Heart left ventricle (tissue), 16 donors: Measurements from ENCODE around the gene ERI3. TPM values are rescaled to one million over a fixed set of nuclear protein-coding genes. Genes with fewer than 3 reads are reported as not detected.

Source experiments
- ATAC-seq, 4 donors: fragments of 200-7000 bp; cut with Tn5 transposase; one replicate each; pipeline ENCODE4 v1.9.1; 2020 to 2022; ENCODE audit warnings: moderate library complexity in 4 of 4, mild to moderate bottlenecking in 3 of 4, moderate number of reproducible peaks in 1 of 4
- DNase-seq, 5 donors: peaks; one replicate each; pipeline ENCODE4 v3.0.0-alpha.2; 2020
- H3K27ac ChIP-seq, 12 donors: fragments of 200-600 bp; sonication (generic) in 4 of 12; one replicate each; pipeline versions ENCODE4 v1.5.0 to v1.8.0; 2016 to 2022; ENCODE audit warnings: mild to moderate bottlenecking in 2 of 12
- H3K27me3 ChIP-seq, 9 donors: fragments of 200-600 bp; sonication (generic) in 2 of 9; one replicate each; pipeline versions ENCODE4 v1.5.1 to v1.8.0; 2016 to 2022; ENCODE audit warnings: mild to moderate bottlenecking in 3 of 9
- H3K36me3 ChIP-seq, 9 donors: fragments of 200-600 bp; sonication (generic) in 2 of 9; one replicate each; pipeline versions ENCODE4 v1.5.0 to v1.8.0; 2018 to 2022; ENCODE audit warnings: mild to moderate bottlenecking in 2 of 9
- H3K4me1 ChIP-seq, 12 donors: fragments of 200-600 bp; sonication (generic) in 4 of 12; one replicate each; pipeline versions ENCODE4 v1.5.0 to v1.8.0; 2016 to 2022; ENCODE audit warnings: mild to moderate bottlenecking in 3 of 12
- H3K4me3 ChIP-seq, 12 donors: fragments of 200-600 bp; sonication (generic) in 4 of 12; one replicate each; pipeline versions ENCODE4 v1.5.0 to v1.8.0; 2017 to 2022; ENCODE audit warnings: mild to moderate bottlenecking in 9 of 12, moderate library complexity in 4 of 12
- H3K9me3 ChIP-seq, 12 donors: fragments of 200-600 bp; sonication (generic) in 4 of 12; one replicate each; pipeline versions ENCODE4 v1.5.0 to v1.8.0; 2016 to 2022; ENCODE audit warnings: mild to moderate bottlenecking in 1 of 12
- POLR2A ChIP-seq, 2 donors: fragments of 450-650 bp; IDR thresholded peaks; one replicate each; pipeline ENCODE4 v1.6.1; 2017; ENCODE audit warnings: antibody characterized with exemption in 2 of 2, mild to moderate bottlenecking in 2 of 2, moderate library complexity in 2 of 2
- WGBS, 4 donors: extraction: QIAGEN DNeasy Blood & Tissue Kit in 2 of 4; methylation state at CpG; one replicate each; pipeline versions ENCODE4 v1.1.5 to v1.1.7; 2013 to 2018; 5-methylcytosine and 5-hydroxymethylcytosine counted together
- intact Hi-C, 10 donors: fragments of 100-400 bp; cut with DNase I; formaldehyde crosslinking; loops; one replicate each; pipeline versions ENCODE4 v1.11.1 to v1.14.2; 2022
- polyA plus RNA-seq, 2 donors: library from polyadenylated mRNA; stranded (reverse); fragments of 200-250 nt; gene quantifications; one replicate each; pipeline ENCODE4 v1.2.3, GENCODE V29; 2013
- total RNA-seq, 9 donors: library from RNA; depleted of rRNA in 2 of 9; stranded (reverse); fragments of >200 nt in 2 of 9; fragmentation: NEBNext Ultra II Directional in 3 of 9; extraction: Animal tissue kit (Norgen Biotek cat#: 25700) in 3 of 9; gene quantifications; one replicate each; pipeline versions ENCODE4 v1.1.0 to v1.2.4, GENCODE V29; 2016 to 2023
- TF ChIP-seq, protein P1 (sequence below), 12 donors: fragments of 200-600 bp; sonication (generic) in 4 of 12; IDR thresholded peaks; one replicate each; pipeline versions ENCODE4 v1.5.0 to v1.8.0; 2018 to 2022; ENCODE audit warnings: antibody characterized with exemption in 12 of 12, mild to moderate bottlenecking in 5 of 12
- donor health status: ischemic (EF 13 %, LVEDD 7.1; RV severe dilation, severe dysfunction).
- donor health status: healthy with polysubstance abuse.
- donor health status: DM: no; HTN: yes; CAD: no.
- donor health status: DM: no; HTN: no; CAD: no.
- donor health status: ischemic (EF 25% LVEDD 6.9; RV normal size, moderate dysfunction).
- donor health status: ischemic (EF 25% LVEDD 5.7; RV mildly dilated, moderate dysfunction).
- donor health status: healthy.
- donor health status: DM: yes; HTN: yes; CAD: no.
- donor health status: ischemic (EF 35%, LVEDD 5.7; RV mildly dilated, moderate dysfunction).
- donor health status: nonischemic (EF 11% LVEDD 7.7; RV severe dilation, severe dysfunction).
- donor health status: DM: yes; HTN: yes; CAD: no.
- donor health status: PGD.
- donor health status: ischemic (EF 29% LVEDD 5.4; RV normal size, mild dysfunction).
- donor health status: nonischemic (EF 23%, LVEDD 6.1; RV moderate dilation, normal function).

The ERI3 gene
- total and polyA plus RNA-seq, 11 donors = 29.8 to 68.9 (median 48.0) TPM

DNA sequence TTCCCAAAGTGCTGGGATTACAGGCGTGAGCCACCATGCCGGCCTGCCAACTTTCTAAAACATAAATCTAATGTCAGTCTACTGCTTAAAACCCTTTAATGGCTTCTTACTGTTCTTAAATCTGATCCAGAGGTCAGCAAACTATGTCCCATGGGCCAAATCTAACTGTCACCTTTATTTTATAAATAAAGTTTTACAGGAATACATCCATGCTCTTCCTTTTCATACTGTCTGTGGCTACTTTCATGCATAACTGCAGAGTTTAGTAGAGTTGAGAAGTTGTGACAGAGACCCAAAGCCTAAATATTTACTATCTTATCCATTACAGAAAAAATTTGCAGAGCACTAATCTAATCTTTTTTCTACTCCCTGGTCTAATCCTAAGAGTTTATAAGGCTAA is 3.8 kb downstream of the ERI3 start:
- DNase-seq (no peak), ATAC-seq (no peak)
- peaks cover 0 to 9% (median 0%) of the 10 kb centered on the region in 9 donors for H3K36me3 ChIP-seq
- no peak for TF ChIP-seq POLR2A (IDR thresholded peaks at IDR 0.05)
- TF ChIP-seq, protein P1, sequence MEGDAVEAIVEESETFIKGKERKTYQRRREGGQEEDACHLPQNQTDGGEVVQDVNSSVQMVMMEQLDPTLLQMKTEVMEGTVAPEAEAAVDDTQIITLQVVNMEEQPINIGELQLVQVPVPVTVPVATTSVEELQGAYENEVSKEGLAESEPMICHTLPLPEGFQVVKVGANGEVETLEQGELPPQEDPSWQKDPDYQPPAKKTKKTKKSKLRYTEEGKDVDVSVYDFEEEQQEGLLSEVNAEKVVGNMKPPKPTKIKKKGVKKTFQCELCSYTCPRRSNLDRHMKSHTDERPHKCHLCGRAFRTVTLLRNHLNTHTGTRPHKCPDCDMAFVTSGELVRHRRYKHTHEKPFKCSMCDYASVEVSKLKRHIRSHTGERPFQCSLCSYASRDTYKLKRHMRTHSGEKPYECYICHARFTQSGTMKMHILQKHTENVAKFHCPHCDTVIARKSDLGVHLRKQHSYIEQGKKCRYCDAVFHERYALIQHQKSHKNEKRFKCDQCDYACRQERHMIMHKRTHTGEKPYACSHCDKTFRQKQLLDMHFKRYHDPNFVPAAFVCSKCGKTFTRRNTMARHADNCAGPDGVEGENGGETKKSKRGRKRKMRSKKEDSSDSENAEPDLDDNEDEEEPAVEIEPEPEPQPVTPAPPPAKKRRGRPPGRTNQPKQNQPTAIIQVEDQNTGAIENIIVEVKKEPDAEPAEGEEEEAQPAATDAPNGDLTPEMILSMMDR (IDR thresholded peaks at IDR 0.05) = no peak
- WGBS, 4 donors = 92 to 96% (median 95%) methylated on average over 2 of the region's 2 CpGs
- H3K27ac ChIP-seq = no peak overlapping the region
- peaks cover 0 to 38% (median 16%) of the 10 kb centered on the region in 12 donors for H3K4me1 ChIP-seq
- no peaks in the 10 kb centered on the region for H3K9me3 ChIP-seq
- intact Hi-C loops = no loop called here
- no peak overlapping the region for H3K4me3 ChIP-seq
- H3K27me3 ChIP-seq = no peaks in the 10 kb centered on the region

DNA sequence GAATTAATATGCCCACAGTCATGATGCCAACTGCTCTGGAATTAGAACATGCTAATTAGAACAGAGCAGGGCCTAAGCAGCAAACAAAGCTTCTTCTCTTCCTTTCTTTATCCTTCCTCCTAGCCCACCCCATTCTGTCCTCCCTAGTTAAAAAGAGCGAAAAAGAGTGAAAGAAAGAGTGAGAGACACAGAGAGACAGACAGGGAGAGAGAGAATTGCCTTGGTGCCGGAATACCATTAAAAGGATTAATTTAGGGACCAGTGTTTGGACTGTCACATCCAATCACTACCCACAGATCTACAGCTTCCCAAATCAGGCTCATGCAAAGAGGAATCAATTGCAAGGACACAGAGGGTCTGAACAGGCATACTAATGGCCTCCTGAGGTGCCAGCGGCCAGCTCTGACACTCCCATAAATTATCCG is 7.0 kb downstream of the ERI3 start:
- peaks cover 0 to 29% (median 1%) of the 10 kb centered on the region in 12 donors for H3K4me1 ChIP-seq
- H3K9me3 ChIP-seq = no peaks in the 10 kb centered on the region
- intact Hi-C loops = no loop called here
- DNase-seq (no peak), ATAC-seq (no peak)
- H3K27me3 ChIP-seq = no peaks in the 10 kb centered on the region
- H3K4me3 ChIP-seq = no peak overlapping the region
- TF ChIP-seq, protein P1 (IDR thresholded peaks at IDR 0.05) = no peak
- TF ChIP-seq POLR2A (IDR thresholded peaks at IDR 0.05) = no peak
- no peak overlapping the region for H3K27ac ChIP-seq
- peaks cover 0 to 9% (median 0%) of the 10 kb centered on the region in 9 donors for H3K36me3 ChIP-seq
- 84 to 95% (median 92%) methylated on average over 4 of the region's 4 CpGs for WGBS, 4 donors

DNA sequence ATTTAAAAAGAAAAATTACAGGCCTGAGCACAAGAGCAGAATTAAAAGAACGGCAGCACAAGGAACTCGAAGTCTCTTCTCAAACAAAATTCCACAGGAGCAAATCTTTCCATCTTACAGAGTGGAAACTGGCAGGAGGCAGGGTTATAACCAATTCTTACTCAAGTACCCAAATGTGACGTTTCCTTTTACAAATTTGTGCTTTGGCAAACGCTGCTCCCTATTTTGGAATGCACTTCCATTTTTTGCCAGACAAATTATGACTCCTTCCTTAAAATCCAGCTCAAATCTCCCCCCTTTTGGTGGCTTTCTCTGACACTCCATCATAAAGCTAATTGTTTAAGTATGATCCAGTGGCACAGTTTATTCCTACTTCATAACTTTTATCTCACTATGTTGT is 7.8 kb downstream of the ERI3 start:
- H3K27me3 ChIP-seq = no peaks in the 10 kb centered on the region
- TF ChIP-seq, protein P1 (IDR thresholded peaks at IDR 0.05) = no peak
- no peak for TF ChIP-seq POLR2A (IDR thresholded peaks at IDR 0.05)
- H3K4me3 ChIP-seq = no peak overlapping the region
- H3K9me3 ChIP-seq = no peaks in the 10 kb centered on the region
- 73 to 81% (median 76%) methylated on average over 4 of the region's 4 CpGs for WGBS, 4 donors
- intact Hi-C loops = no loop called here
- no peak overlapping the region for H3K27ac ChIP-seq
- ATAC-seq = no peak
- no peak for DNase-seq
- H3K36me3 ChIP-seq = peaks cover 0 to 6% (median 0%) of the 10 kb centered on the region in 9 donors
- H3K4me1 ChIP-seq = peaks cover 0 to 21% (median 0%) of the 10 kb centered on the region in 12 donors

- DNase-seq (no peak), ATAC-seq (no peak)
- peaks cover 0 to 21% (median 0%) of the 10 kb centered on the region in 12 donors for H3K4me1 ChIP-seq
- no peaks in the 10 kb centered on the region for H3K27me3 ChIP-seq
- intact Hi-C loops = no loop called here
- no peak overlapping the region for H3K27ac ChIP-seq
- 88 to 92% (median 91%) methylated on average over 6 of the region's 6 CpGs for WGBS, 4 donors
- H3K36me3 ChIP-seq = peaks cover 0 to 4% (median 0%) of the 10 kb centered on the region in 9 donors
- TF ChIP-seq, protein P1 (IDR thresholded peaks at IDR 0.05) = no peak
- TF ChIP-seq POLR2A (IDR thresholded peaks at IDR 0.05) = no peak
- H3K4me3 ChIP-seq = no peak overlapping the region
- no peaks in the 10 kb centered on the region for H3K9me3 ChIP-seq
These were observed 8.2 kb downstream of the ERI3 start for GRCh38 chr1:44346878-44347277.
